ENCODE results near the gene NFKBIB.

Gene NFKBIB

GRCh38 chr19:38958301-38958700, 58.5 kb downstream of the NFKBIB start:
- no peak for DNase-seq (ENCODE audit: low read depth)

Data from stromal cell of bone marrow (primary cell).